ENCODE results near the gene ANKMY1.

Gene ANKMY1

GRCh38 chr2:240478346-240479110 is 79.3 kb downstream of the ANKMY1 start:
- DNase-seq, result no peak

- no peak for DNase-seq
These were observed 79.9 kb downstream of the ANKMY1 start for GRCh38 chr2:240477916-240478315.

- DNase-seq, result no peak
These were observed 84.6 kb downstream of the ANKMY1 start for GRCh38 chr2:240473211-240473610.

- no peak for DNase-seq
These were observed 85.6 kb downstream of the ANKMY1 start for GRCh38 chr2:240472078-240472790.

- DNase-seq, result no peak
These were observed 88.0 kb downstream of the ANKMY1 start for GRCh38 chr2:240469740-240470139.

- no peak for DNase-seq
These were observed 88.5 kb downstream of the ANKMY1 start for GRCh38 chr2:240469239-240469636.

- DNase-seq, result no peak
These were observed 89.2 kb downstream of the ANKMY1 start for GRCh38 chr2:240468303-240469238.

GRCh38 chr2:240467659-240468302 is 90.0 kb downstream of the ANKMY1 start:
- DNase-seq, result no peak

GRCh38 chr2:240467149-240467642 is 90.6 kb downstream of the ANKMY1 start:
- DNase-seq, result no peak

GRCh38 chr2:240466579-240467148 is 91.1 kb downstream of the ANKMY1 start:
- DNase-seq, result no peak

GRCh38 chr2:240465765-240466578 is 91.8 kb downstream of the ANKMY1 start:
- DNase-seq, result no peak

GRCh38 chr2:240465268-240465764 is 92.5 kb downstream of the ANKMY1 start:
- DNase-seq, result no peak

GRCh38 chr2:240464514-240465241 is 93.1 kb downstream of the ANKMY1 start:
- no peak for DNase-seq

GRCh38 chr2:240463866-240464481 is 93.8 kb downstream of the ANKMY1 start:
- DNase-seq, result no peak

- DNase-seq, result no peak
These were observed 94.4 kb downstream of the ANKMY1 start for GRCh38 chr2:240463274-240463865.

- DNase-seq, result no peak
These were observed 95.0 kb downstream of the ANKMY1 start for GRCh38 chr2:240462707-240463273.

- DNase-seq, result no peak
These were observed 95.6 kb downstream of the ANKMY1 start for GRCh38 chr2:240462073-240462706.

Measured in amygdala (tissue), 56 donors.